Cerebellar nuclear complex (tissue), 1 donor: ENCODE data around the gene LBHD1.
"Not testable (repeated sequence)": the region's sequence is repeated elsewhere in the genome, so short reads cannot be mapped to it uniquely, and the experiment has no call there.

ENCODE experiments used
- DNase-seq, 2 experiments: peaks; one replicate each; lab custom pipeline; 2025; lab: John Stamatoyannopoulos, UW

LBHD1 gene

DNA sequence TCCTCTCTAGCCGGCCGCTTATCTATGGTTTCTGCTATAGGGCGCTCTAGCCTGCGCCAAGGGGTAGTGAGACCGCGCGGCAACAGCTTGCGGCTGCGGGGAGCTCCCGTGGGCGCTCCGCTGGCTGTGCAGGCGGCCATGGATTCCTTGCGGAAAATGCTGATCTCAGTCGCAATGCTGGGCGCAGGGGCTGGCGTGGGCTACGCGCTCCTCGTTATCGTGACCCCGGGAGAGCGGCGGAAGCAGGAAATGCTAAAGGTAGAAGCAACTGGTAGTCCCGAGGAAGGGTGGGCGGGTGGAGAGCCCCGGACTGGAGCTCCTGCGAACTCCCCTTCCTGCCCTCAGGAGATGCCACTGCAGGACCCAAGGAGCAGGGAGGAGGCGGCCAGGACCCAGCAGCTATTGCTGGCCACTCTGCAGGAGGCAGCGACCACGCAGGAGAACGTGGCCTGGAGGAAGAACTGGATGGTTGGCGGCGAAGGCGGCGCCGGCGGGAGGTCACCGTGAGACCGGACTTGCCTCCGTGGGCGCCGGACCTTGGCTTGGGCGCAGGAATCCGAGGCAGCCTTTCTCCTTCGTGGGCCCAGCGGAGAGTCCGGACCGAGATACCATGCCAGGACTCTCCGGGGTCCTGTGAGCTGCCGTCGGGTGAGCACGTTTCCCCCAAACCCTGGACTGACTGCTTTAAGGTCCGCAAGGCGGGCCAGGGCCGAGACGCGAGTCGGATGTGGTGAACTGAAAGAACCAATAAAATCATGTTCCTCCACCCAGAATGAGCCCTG is at the start of gene LBHD1, which contains the start of gene UQCC3:
TSS of gene LBHD1 (minus strand) at position 660 of the 782 bp plus-strand sequence. CDS start 2,236 bp downstream, outside the sequence.
TSS of gene UQCC3 (plus strand) at position 66 of the 782 bp plus-strand sequence. CDS start at position 139, 73 bp downstream.
- peak; percentile 46 to 89 for DNase-seq

DNA sequence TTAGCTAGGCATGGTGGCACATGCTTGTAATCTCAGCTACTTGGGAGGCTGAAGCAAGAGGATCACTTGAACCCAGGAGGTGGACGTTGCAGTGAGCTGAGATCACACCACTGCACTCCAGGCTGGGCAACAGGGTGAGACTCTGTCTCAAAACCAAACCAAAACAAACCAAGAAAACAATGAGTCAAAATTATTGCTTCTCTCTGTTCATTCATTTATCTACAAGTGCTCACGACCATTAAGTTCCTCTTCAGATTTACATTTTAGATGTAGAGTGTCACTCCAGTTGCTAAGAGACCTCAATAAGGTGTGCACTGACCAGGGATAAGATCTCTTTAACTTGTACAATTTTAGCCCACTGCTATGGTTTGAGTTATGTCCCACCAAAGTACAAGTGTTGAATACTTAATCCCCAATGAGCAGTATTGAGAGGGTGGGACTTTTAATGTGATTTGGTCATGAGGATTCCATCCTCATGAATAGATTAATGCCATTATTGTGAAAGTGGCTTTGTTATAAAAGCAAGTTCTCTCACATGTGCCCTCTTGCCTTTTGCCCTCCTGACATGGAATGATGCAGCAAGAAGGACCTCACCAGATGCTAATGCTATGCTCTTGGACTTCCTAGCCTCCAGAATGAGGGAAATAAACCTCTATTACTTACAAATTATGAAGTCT is 47.4 kb upstream of the LBHD1 start:
- no peak for DNase-seq

DNA sequence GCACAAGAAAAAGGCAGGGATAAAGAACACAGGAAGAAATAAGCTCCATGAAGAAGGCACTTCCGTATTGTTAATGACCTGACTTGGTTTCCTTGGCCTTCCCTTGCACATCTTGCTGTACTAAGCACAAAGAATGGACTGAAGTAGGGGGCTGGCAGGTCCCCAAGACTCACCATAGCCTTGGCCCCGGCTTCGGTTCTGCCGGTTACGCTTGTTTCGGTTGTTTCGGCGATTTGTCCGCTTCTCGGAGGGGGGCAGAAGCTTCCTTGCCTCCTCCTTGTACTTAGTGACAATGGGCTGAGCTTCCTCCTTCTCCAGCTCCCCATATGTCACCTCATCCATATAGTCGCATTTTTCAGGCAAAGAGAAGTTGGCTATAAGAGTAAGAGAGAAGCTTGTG is 44.7 kb upstream of the LBHD1 start:
- DNase-seq: no peak

DNA sequence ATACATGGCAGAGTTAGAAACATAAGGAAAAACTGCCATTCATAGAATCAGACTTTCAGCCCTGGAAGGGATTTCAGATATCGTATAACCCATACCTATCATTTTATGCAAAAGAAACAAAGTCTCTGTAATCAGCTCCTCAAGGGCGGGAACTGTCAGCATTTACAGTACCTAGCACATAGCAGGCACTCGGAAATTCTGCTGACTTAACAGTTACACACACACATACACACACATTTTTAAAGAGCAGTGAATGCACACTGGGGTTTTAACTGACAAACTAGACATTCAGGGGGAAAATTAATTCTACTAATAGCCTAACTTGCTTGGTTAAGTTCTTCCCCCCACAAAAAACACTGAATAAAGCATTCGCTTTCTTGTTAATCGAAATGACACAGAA is 44.1 kb upstream of the LBHD1 start:
- DNase-seq: no peak

DNA sequence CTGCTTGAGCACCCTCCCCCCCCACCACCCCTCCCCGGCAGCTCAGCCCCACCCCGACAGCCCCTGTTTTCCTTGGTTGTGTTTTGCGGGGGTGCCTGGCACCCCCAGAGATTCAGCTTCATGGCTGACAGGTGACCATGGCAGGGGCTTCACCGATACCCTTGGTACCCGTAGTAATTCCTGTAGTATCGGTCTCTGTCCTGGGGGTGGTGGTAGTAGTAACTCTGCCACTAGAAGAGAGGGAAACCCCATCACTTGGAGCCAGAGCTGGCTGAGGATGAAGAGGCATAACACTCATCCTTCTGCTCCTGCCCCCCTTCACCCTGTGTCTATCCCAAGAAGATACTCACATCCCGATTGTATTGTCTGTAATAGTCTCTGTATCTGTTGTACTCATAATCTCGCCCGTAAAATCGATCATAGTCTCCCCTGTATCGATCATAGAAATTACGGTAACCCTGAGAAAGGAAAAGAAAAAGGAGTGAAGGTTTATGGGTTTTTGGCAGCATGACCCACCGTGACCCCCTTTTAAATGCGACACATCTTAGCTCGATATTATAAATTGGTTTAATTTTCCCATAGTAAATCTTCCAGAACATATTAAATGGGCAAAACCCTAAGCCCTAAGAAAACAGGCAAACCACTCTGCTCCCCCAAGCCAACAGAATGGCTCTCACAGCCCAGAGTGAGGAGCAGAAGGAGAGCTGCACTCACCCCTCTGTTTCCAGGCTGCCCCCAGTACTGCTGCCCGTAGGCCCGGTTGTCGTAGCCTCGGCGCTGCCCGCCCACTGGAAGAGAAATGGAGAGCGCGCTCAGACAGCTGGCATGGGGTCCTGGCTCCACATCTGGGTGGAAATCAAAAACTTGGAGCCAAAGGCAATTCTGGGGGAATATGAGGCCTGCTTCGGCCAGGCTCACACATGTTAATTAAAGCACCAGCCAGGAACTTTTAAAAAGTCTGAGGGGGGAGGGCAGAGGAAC is 43.4 kb upstream of the LBHD1 start:
- no peak for DNase-seq

DNA sequence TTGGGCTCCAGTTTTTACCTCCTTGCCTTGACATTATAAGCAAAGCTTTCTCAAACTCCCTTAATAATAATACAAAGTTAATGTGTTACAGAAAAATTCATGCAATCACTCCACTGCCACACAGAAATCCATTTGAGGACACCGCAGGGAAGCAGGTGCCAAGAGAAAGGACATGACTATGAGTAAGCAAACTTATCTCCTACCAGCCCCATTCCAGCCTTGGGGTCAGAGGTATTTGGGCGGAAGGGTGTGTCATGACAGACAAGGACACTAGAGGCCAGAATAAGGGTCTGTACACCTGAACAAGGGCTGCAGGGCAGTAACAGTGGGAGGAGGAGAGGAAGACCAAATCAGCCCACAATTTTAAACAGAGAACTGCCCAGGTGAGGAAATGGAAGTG is 41.3 kb upstream of the LBHD1 start:
- DNase-seq: no peak

DNA sequence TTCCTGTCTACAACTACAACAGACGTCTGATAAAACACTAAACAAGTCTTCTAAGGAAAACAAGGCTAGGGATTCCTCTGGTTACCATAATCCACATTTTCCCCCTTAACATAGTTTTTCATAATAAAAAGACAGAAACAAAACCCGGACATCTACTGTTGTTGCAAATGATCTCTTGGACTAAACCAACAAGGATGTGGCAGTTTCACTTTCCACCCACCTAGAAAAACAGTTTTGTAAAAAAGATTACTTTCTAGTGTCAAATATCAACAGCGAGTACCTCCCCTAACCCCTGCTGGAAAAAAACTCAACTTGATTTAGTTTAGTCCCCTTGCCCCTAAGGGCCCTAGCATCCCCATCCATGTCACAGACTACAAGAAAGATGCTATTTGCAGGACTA is 40.8 kb upstream of the LBHD1 start:
- no peak for DNase-seq

DNA sequence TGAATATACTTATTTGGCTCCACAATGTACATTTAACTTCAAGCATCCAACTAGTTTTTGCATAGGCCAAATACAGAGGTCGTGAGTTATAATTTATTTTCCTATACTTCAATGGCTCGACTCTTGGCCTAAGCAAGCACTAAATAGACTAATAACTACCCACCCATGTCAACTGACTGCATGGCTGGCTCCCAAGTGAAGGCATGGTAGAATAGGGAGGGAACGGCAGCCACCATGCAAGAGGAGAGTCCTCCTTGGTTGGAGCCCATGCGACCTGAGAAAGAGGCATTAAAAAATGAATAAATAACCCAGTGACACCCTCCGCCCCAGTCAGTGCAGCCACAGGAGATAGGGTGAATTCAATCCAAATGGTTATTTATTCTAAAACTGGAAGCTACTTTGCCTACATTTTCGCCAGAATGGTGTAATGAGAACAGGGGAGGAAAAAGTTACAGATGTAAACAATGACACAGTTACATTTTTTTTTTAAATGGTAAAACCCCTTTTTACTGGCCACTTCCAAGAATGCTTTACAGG is 40.3 kb upstream of the LBHD1 start:
- DNase-seq: no peak

DNA sequence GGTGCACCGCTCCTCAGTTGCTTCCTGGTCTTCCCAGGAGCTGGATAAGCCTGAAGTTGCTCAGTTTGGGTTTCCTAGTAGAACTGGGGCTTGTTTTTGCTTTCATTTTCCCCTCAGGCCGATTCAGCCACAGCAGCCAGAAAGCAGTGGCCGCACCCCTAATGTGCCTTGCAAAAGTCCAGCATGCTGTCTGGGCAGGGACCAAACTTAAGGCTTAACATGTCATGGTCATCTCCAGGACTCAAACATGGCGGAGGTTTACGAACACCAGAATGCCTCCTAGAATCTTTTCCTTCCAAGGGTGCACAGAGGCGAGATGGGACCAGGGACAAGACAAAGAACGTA is 37.9 kb upstream of the LBHD1 start:
- no peak for DNase-seq

DNA sequence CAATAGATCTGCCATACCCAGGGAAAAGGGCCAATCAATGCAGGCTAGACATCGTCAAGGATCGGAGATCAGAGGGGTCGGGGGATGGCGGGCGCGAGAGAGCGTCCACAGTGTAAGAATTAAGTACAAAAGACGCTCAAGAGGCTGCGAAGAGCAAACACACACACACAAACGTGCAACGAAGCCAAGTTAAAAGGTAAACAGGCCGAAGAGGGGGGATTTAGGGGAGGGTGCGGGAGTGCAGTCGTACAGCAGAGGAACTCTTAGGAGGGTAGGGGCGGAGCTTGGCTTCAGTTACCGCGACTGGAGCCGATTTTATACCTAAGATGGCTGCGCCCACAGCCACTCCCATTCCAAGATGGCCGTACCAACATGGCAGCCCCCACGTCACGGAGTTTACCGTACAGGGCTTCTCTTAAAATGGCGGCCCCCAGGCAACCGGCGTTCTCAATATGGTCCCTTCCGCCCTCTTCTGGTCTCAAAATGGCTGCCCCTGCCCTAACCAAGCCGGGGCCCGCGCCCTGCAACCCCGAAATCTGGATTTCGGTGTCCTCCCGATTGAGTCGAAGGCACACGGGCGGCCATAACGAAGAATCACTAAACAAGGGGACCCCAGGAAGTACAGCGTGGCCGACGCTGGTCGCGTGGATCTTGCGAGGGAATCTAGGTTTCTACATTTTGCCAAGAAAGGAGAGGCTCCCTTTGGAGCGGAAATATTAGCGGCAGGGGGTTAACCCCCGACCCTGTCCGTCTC is 37.4 kb upstream of the LBHD1 start:
- DNase-seq: peak; percentile 83 to 84

DNA sequence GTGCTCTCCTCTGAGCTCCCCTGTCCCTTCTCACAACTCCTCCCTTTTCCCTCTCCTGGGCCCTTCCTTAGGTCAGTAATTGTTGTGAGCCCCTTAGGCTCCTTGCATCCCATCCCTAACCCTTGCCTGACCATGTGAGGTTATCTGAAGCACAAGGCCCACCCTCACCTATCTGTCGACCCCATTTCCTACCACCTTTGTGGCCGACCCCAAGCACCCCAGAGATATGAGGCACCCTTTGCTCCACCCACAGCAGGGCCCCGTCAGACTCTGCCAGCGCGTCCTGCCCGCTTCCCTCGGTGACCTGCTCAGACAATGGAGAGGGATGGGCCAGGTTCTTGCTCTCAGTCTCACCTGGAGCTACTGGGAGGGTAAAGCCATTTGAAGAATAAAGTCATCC is 36.7 kb upstream of the LBHD1 start:
- DNase-seq: peak in 1 of 2 experiments; percentile 24

DNA sequence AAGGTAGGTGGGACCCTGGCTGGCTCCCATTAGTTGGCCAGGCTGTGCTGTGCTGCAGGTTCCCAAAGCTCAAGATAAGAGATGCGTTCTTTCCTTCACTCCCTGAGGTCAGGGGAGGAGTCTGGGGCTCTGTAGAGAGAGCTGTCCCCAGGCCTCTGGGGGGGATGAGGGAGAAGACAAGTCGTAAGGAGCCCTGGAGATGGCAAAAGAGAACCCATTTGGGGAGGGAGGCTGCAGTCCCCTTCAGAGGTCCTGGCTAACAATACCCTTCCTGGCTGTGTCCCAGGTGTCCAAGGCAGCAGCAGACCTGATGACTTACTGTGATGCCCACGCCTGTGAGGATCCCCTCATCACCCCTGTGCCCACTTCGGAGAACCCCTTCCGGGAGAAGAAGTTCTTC is 36.3 kb upstream of the LBHD1 start:
- no peak for DNase-seq

DNA sequence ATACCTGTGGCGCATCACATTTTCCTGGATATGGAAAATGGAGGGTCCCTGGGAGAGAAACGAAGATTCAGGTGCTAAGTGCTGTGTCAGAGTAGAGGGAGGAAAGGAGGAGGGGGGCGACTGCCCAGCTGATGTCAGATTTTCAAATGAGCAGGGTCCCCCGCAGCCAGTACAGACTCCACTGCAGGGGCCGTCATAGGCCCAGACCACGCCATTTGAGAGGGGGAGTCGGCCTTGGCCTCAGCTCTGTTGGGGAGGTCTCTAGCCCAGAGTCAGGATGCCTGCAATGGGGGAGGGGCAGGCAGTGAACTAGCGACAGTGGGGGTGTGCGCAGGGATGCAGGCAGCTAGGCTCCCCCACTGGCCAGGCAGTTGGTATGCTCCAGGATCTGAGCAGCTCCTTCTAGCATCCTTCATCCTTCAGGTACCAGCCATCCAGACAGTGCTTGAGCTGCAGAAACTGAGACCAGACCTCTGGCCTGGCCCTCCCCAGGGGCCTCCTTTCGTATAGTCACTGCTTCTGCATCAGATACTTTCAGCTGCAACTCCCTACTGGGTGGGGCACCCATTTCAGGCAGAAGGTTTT is 35.3 kb upstream of the LBHD1 start, which contains the start of the genes BSCL2 and GNG3:
TSS of gene BSCL2 (minus strand) at position 148 of the 585 bp plus-strand sequence. CDS start 229 bp downstream, outside the sequence.
TSS of gene GNG3 (plus strand) at position 400 of the 585 bp plus-strand sequence. CDS start 620 bp downstream, outside the sequence.
- DNase-seq: peak; percentile 90 to 97

DNA sequence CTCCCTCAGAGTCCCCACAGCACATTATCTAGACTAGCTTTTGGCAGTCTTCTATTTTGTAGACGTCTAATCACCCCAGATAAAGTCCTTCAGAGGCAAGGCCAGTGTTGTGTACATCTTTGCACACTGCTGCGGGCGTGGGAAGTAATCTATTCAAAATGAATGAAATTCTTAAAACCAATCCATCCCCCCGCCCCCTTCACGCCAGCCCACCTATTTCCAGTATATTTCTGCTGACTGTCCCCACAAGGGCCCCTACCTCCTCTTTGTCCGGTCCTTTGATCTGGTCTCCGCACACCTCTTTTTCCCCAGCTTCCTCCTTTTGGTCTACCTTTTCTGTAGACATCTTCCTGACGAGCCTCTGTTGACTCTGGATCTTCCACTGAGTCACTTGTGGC is 34.8 kb upstream of the LBHD1 start:
- no peak for DNase-seq

DNA sequence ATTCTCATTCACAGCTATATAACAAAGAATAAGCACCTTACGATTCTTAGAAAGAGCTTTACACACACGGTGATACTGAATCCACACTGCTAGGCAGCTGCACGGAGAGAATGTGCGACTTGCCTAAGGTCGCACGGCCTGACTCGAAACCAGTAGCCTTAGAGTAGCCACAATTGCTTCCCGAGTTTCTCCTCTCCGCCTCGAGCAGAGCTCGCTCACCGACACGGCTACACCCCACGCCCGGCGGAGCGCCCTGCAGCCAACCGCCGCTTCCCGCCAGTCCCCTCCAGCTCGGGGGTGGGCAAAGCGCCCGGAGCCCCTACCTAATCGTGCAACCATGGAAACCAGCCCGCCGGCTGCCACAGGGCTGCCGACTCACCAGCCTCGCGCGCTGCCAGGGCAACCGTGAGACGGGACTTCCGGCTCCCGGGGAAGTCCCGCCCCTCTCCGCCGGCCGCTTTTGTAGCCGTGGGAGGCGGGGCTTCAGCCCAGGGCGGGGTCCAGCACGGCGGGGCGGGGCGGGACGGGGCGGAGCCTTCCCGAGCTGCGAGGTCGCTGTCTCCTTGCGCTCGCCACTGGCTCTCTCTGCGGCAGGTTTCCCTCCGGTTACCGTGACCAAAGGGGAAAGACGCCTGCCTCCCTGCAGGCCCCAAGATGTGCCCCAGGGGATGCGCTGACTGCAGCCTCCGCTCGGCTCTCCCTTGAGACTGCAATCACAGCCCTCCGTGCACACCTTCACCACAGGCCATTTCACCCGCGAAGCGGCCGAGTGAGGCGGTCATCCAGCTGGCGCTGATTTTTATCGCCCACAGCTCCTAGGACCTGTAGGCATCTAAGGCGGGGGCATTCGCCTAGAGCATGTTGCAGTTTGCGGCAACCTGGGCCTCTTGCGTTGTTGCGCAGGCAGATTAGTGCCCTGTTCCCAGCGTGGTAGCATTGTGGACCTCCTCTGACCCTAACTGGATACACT is 34.1 kb upstream of the LBHD1 start:
- peak; percentile 40 to 70 for DNase-seq

DNA sequence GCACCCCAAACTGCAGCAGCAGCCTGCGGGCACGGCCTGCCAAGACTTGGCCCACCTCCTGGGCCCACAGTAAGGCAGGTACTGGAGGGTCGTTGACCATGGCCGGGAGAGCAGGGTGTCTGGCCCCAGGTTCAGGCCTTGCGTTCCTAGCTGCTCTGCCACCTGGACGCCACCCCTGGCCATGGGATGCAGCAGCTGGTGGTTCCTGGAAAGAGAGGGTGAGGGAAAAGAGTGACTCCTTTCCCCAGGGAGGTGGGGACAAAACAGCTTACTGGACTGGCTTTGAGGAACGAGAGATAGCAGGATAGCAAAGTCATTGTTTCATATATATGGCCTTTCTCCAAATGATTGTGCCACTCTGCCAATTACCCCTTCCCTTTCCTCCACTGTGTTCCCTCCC is 33.3 kb upstream of the LBHD1 start:
- DNase-seq: no peak

DNA sequence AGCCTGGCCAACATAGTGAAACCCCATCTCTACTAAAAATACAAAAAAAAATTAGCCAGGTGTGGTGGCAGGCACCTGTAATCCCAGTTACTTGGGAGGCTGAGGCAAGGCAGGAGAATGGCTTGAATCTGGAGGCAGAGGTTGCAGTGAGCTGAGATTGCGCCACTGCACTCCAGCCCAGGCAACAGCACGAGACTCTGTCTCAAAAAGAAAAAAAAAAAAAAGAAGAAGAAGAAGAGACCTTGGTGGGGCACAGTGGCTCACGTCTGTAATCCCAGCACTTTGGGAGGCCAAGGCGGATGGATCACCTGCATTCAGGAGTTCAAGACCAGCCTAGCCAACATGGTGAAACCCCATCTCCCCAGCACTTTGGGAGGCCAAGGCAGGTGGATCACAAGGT is 31.9 kb upstream of the LBHD1 start:
- DNase-seq: not testable (repeated sequence)

DNA sequence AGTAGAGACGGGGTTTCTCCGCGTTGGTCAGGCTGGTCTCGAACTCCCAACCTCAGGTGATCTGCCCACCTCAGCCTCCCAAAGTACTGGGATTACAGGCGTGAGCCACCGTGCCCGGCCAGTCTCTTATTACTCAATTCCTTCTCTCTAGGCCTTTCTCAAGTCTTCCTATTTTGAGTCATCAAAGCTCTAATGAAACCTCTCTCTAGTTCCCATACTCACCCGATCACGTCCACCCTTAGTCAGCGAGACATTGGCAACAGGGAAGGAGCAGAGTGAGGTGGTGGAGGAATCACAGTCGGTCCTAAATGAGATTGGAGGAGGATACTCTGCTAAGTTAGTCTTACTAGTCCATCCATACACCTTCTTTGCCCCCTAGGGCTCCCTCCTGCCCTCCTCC is 30.2 kb upstream of the LBHD1 start:
- no peak for DNase-seq

DNA sequence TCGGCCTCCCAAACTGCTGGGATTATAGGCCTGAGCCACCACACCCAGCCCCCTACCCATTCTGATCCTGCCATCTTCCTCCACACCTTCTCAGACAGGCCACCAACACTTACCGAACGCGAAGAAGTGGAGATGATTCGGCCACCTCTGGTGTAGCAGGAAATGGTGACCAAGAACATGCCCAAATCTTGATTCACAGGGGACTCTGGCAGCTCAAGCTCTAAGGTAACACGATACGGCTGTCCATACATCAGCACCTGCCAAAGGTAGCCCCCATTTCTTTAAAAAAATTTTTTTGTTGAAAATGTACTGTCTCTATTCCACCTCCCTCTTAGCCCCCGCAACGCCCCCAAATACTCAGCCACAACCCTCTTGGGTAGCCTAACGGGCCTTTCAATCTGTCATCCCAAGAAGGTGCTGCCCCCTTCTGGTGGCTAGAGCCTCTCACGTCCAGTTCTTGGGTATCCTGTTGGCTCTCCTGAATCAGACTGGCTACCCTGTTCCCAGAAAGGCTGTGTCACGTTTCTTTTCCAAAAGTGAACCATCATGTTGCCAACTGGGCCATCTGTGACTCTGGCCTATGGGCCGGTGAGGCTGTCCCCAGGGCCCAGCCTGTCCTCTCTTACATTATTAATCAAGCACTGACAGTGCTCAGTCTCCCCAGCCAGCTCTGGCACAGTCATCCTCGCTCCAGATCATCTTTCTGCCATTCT is 22.5 kb upstream of the LBHD1 start:
- peak; percentile 75 to 76 for DNase-seq
